ENCODE results near the gene LRRC46.

GRCh38 chr17:47867813-47868533 lies 36.5 kb downstream of the LRRC46 start:
- TF ChIP-seq CTCF (IDR thresholded peaks at IDR 0.05), result no peak
- TF ChIP-seq POLR2AphosphoS5 (IDR thresholded peaks at IDR 0.05), result no peak
- no peak for TF ChIP-seq POLR2A (IDR thresholded peaks at IDR 0.05; ENCODE audit: low read depth)

All from esophagus muscularis mucosa (tissue), 3 donors.